Measurements from ENCODE around the gene GPRC5D.

DNA sequence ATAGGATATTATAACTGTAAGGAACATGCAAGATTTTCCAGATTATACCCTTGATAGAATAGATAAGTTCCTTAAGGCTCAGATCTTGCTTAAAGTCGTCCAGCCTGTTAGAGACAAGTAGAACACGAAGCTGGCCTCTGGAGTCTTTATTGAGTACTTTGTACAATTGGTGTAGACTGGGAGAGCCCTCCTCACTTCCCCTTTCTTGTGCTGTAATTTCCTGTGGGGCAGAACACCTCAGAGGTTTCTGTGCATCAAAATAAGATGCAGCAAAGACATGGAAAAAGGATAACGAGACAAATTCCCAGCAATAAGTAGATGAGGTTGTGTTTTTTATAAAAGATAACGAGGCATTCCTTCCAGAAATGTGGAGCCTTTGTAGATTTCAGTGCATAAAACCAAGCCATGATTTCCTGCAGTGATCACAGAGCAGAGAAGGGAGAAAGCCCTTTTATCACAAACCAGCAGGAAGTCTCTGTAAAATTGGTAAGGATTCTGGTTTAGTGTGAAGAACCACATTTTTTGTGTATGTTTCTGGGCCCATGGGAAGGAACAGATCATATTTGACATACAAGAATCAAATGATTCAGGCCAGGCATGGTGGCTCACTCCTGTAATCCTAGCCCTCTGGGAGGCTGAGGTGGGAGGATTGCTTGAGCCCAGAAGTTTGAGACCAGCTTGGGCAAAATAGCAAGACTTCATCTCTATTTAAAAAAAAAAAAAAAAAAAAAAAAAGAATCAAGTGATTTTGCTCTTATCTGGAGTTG, 42.6 kb downstream of the GPRC5D start:
- TF ChIP-seq POLR2A (IDR thresholded peaks at IDR 0.05): no peak
- TF ChIP-seq, protein P1, sequence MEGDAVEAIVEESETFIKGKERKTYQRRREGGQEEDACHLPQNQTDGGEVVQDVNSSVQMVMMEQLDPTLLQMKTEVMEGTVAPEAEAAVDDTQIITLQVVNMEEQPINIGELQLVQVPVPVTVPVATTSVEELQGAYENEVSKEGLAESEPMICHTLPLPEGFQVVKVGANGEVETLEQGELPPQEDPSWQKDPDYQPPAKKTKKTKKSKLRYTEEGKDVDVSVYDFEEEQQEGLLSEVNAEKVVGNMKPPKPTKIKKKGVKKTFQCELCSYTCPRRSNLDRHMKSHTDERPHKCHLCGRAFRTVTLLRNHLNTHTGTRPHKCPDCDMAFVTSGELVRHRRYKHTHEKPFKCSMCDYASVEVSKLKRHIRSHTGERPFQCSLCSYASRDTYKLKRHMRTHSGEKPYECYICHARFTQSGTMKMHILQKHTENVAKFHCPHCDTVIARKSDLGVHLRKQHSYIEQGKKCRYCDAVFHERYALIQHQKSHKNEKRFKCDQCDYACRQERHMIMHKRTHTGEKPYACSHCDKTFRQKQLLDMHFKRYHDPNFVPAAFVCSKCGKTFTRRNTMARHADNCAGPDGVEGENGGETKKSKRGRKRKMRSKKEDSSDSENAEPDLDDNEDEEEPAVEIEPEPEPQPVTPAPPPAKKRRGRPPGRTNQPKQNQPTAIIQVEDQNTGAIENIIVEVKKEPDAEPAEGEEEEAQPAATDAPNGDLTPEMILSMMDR (IDR thresholded peaks at IDR 0.05): no peak
